GM21526 (cell line): Measurements from ENCODE around the gene ADARB1.

Experiments
- ATAC-seq: cut with Tn5 transposase; IDR thresholded peaks from one replicate; pipeline ENCODE4 v1.9.1; 2021; ENCODE audit warnings: moderate library complexity; ENCODE audit not compliant: unreplicated experiment, low FRiP score

Gene ADARB1

DNA sequence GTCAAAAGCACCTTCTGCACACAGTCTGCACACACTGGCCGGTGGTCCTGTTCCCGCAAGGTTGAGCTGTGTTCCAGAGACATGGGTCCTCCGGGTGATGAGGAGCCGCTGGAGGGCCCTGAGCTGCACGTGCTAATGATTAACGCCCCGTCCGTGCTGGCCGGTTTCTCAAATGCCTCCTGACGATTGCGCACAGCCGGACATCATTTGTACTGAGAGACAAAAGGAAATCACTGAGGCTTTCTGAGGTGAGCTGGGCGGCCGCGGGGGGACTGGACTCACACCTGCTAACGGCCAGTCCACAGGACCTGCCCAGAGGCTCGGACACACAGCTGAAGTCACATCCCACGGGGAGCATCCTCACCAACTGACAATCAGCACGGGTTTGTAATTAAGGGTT lies 184.1 kb downstream of the ADARB1 start:
- no peak for ATAC-seq

DNA sequence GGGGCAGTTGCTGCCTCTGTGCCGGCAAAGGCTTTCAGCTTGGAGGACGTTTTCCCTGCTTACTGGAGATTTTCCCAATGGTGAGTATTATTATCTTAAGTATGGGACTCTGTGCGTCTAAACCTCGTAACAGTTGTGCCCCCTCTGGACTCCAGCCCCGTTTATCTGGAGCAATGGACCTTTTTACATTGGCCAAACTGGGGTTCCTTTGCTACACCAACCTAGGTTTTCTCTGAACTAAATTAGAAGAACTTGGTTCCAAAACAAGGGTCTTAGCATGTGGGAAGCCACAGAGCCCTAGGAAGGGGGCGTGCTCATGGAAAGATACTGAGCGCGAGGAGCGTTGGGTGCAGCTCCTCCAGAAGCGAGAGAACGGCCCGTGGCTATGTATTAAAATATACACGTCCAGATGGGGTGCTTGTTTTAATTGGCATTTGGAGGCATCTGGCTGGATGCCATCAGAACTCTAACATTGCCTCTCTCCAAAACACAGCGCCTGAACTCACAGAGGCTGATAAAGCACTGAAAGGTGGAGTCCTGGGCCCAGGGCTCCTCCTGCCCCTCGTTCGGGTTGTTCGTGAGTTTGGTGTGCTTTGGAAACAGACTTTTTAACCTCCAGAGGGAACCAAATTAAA lies 184.9 kb downstream of the ADARB1 start:
- ATAC-seq: no peak

DNA sequence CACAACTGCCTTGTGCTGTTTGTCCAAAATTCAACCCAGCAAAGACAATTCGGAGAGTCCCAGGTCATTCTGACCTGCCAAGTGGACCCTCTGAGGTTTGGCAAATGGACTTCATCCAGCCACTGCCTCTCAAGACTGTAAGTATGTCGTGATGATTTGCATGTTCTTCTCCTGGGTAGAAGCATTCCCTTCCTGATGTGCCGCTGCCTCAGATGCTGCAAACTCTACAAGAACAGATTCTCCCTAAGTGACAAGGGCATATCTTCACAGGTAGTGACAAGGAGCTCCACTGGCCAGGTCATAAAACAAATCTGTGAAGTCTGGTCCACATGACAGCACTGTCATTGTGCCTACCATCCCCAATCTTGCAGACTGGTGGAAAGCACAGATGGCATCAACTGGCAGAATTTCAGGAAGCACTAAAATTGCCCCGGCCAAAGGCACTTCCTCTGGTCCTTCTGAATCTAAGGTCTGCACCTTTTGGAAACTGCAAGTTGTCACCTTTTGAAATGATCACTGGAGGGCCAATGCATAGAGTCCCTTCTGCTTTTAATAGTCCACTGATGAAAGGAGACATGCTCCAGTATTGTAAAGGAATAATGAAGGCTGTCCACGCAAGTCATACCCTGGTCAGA lies 185.9 kb downstream of the ADARB1 start:
- ATAC-seq: no peak

DNA sequence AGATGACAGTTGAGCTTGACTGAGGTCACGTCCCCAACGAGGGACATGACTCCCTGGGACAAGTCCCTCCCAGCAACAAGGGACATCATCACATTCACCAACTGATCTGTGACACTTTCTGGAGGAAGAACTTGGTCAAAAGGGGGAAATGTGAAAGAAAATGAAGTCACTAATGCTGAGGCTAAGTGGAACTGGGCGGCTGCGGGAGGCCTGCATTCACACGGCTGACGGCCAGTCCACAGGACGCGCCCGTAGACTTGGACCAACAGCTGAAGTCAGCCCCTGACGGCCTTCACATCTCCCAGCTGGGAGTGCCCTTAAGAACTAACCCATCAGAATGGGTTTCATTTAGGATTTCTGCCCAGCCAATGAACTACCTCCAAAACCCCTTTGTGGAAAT lies 186.7 kb downstream of the ADARB1 start:
- no peak for ATAC-seq

DNA sequence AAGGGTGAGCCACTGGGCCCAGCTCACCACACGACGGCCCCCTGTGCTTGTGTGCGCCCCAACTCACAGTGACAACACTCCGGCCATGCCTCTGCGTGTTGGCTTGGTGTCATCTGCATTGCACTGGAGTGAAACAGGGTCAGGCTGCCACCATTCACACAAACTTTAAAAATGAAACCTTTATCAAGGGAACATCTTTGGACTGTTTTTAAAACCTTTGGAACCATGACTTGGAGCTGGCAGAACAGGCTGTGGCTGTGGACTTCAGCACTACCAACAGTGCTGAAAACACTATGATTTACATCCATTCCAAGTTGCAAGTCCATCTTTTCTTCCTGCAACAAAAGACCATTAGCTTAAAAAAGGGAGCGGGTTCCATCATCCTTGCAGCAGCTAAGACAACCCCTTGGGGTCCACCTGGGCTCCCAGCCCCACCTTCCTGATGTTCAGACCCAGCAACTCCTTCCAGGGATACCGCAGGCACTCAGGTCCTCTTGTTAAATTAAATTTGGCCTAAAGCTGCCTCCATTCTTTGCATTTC lies 187.7 kb downstream of the ADARB1 start:
- no peak for ATAC-seq

DNA sequence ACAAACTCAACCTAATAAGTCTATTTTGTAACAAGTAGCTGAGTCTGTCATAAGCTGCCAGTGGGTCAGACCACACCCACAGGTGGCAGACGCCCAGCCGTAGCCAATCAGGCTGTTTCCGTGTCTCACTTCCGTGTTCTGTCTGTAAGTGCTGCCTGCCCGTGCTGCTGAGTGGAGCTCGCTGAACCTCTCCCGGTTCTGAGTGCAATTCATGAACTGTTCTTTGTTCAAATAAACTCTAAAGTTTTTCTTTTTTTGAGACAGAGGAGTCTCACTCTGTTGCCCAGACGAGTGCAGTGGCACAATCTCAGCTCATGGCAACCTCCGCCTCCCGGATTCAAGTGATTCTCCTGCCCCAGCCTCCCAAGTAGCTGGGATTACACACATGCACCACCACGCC lies 188.2 kb downstream of the ADARB1 start:
- ATAC-seq: no peak

DNA sequence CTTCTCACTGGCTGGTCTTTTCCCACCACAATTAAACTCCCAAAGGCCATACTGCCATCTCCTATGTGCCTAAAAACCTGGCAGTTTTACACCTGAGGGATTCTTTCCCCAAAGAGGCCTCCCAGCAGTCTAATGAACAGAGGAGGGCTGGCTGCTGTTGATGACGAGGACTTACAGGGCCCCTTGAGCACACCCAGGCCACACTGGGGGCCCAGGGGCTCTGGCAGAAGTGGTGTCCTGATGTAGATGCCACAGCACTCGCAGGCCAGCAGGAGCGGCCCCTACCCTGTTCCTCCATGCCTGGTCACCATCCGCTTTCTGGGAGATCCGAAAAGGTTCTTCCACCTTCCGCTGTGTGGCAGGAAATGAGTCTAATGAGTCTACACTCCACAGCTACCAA lies 189.2 kb downstream of the ADARB1 start:
- ATAC-seq: no peak

DNA sequence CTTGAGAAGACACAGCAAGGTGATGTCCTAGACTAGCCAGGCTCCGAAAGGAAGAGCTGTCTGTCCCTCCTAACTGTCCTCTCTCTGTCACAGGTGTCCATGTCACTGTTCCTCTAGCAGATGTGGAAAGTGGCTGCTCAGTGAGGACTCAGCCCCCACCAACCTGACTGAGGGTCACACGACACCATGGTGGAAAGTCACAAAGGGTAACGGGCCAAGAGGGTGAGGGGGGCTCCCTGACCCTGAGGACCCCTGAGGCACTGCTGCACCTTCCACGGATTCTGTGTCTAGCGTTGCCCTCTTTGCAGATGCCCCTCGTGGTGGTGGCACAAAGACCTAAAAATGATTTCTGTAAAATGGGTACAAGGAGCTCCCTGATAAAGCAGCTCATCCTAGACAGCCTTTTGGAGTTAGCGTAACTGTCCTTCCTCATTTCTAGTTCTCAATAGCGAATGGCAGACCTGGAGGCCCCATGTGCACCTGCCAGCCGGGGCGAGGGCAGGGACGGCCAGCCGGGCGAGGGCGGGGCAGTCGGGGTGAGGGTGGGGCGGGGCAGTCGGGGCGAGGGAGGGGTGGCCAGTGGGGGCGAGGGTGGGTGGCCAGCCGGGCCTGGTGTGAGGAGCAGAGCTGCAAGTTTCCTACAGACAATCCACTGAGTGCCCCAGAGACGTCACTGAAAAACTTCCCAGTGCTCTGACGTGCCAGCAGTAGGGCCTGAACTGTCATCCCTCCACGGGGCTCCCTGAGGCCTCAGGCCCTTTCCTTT lies 189.9 kb downstream of the ADARB1 start:
- no peak for ATAC-seq

DNA sequence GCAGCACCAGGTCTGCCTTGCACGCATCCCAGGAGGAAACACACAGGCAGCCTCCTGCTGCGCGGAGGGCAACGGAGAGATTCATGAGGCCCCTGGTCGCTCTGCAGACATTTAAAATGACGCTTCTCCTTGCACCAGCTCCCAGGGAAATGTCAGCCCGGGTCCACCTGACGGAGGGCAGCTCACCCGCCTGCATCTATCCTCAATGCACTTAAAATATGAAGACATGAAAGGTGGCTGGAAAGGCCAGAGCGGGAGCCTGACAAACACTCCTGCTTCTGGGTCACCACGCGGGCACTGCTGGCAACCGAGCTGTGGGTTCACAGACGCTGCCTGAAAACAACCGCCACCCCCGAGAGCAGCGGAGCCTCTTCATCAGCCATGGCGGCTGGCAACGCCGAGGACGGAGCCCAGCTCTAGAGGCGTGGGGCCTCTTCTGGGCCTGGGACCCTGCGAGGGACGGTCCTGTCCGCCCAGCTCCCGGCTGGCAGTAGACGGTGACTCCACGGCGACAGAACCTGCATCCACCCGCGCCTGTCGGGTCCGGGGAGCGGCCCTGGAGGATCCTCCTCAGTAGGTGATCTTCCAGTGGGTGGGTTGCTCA lies 190.6 kb downstream of the ADARB1 start:
- no peak for ATAC-seq

DNA sequence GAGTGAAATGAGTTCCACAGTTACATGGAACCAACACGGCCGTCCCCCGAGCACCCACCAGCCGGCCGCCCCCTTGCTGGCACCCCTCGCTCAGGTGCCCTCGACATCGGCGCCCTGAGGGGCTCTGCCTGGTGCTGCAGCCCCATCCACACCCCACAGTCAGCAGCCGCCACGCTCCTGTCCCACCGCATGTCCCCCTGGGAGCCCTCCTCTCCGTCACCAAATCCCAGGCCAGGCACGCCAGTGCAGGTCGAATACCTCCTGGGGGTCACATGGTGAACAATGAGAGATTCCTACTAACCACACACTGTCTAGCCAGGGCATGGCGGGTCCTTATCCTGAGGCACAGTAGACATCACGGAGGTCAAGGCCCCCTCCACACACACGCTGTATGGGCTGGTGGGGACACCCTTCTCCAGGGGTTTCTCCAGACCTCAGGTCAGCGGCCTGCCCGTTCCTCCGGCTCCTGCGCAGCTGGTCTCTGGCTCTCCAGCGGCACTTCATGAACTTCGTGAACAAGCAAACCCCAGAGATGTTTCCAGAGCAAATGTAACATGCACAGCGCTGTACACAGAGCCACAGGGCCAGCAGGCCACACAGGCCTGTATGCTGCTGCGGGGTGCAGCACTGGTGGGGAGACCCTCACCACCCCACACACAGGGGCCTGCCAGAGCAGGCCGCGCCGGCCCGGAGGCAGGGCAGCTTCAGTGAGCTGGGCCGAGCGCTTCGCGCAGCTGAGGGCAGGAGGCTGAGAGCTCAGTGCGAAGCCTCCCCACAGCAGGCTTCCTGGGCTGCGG lies 191.5 kb downstream of the ADARB1 start:
- no peak for ATAC-seq

DNA sequence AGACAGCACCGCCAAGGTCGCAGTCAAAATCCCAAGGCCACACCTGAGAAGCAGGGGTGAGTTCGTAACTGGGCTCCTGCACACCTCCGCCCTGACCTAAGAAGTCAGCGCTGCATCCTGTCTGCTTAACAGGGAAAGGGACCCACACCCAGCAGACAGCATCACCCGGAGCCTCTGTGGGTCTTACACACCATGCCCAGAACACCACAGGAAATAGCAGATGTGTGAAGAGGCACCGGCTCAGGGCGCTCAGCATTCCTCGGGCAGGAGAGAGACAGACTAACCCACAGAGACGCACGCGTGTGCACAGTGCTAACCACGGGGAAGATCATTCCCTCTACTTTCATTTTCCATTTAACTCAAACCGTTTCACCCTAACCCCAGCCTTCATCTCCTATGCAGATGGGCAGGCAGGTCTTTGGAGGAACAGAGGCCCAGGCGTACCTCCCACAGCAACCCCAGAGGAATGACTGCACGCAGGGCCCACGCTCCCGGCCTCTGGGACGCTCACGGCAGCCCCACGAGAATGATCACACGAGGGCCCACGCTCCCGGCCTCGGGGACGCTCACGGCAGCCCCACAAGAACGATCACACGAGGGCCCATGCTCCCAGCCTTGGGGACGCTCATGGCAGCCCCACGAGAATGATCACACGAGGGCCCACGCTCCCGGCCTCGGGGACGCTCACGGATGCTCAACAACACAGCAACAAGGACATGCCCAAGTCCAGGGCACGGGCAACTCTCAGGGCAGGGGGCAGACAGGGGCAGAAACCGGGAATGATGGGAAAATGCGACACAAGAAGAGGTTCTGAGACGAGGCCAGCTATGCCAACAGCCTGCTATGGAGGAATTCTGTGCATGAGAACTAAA lies 192.4 kb downstream of the ADARB1 start:
- no peak for ATAC-seq

DNA sequence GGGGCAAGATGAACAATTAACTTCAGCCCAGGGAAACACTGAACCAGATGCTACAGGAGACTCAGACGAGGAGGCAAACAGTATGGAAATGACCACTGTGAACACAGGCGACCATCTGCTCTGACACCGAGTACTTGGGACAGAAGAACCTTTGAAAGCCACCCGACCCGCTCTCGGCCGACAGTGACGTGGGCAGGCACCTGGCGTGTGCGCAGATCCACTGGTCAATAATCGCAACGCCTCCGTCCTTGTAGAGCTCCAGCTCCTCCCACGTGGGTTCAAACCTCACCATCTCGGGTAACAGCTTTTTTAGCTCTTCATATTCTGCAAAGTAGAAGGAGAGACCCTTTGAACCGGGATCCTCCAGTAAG lies 193.0 kb downstream of the ADARB1 start:
- no peak for ATAC-seq

DNA sequence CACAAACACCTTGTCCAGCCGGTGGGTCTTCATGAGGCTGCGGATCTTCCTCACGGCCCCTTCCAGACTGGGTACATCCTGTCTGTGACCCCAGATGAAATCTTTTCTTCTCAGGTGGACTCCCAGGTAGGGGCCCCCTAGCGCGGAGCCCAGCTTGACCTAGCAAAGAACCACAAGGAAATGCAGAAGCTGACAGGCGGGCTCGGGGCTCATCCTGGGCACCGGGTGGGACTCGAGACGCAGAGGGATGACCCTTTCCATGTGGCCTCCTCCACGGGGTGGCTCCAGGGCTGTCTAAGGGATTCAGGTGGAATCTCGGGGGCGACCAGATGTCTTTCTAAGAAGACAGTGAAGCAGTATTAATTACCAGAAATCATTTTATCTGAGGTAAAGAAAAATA lies 195.5 kb downstream of the ADARB1 start:
- ATAC-seq: no peak

DNA sequence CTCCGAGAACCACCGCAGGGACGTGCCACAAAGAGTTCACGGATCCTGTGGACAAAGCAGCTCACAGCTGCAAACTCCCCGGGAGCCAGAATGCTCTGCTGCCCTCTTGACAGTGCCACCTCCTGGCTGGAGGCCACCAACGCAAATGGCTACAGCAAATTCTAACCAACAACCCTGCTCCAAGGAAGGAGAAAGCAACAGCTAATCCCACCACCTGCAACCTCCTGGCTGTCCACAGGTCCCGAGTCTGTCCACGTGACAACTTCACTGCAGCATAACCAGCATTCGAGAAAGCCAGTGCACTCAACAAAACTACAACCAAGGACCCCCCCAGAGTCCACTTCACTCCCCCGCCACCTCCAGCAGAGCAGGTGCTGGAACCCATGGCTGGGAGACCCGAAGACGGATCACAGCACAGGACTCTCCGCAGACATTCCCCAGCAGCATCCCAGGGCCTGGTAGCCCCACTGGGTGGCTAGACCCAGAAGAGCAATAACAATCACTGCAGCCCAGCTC lies 196.0 kb downstream of the ADARB1 start:
- no peak for ATAC-seq
